ENCODE measurements around the gene DNM1L. TPM values are rescaled to one million over a fixed set of nuclear protein-coding genes. Genes with fewer than 3 reads are reported as not detected.
A peak's percentile ranks its signal among the peaks of the same experiment; 100 is the strongest.

Gene DNM1L
- total RNA-seq, 2 experiments from 2014 or later = 60.7 to 60.9 TPM

DNA sequence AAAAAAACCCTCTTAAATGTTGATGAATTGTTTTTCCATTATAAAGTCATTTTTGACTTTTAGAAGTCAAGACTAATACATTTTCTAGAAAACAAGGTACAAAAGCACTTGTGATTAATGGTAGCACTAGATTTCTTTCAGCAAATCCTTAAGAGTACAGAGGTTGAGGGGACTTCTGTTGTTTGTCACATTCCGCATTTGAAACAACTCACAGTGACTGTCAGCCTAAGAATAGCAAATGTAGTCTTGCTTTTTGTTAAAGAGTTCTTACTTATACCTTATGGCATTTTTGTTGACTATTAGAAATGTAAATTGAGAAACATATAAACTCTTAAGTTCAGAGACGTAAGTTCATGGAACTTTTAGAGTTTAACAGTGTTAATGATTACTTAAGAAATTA lies 60.2 kb downstream of the DNM1L start:
- DNase-seq = no peak
- Mint-ChIP-seq H3K27me3 (no peaks in the 10 kb centered on the region), H3K36me3 (ENCODE audit: low read depth) (peaks cover 42% of the 10 kb centered on the region), H3K4me1 (peaks cover 6% of the 10 kb centered on the region), H3K27ac (no peak overlapping the region), H3K9me3 (no peaks in the 10 kb centered on the region), H3K4me3 (no peak overlapping the region)
- CTCF ChIA-PET = no interaction called here
- POLR2A ChIA-PET = no interaction called here

DNA sequence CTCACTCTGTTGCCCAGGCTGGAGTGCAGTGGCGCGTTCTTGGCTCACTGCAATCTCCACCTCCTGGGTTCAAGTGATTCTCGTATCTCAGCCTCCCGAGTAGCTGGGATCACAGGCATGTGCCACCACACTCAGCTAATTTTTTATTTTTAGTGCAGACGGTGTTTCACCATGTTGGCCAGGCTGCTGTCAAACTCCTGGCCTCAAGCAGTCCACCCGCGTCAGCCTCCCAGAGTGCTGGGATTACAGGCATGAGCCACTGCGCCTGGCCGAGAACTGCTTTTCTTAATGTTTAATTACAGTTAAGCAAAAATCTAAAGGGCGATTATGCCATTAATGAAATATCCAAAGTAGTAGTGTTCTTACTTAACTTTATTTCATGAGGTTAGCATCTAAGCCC lies 63.0 kb downstream of the DNM1L start:
- H3K27me3 Mint-ChIP-seq = no peaks in the 10 kb centered on the region
- H3K27ac Mint-ChIP-seq = no peak overlapping the region
- DNase-seq = no peak
- peaks cover 11% of the 10 kb centered on the region for H3K4me1 Mint-ChIP-seq
- POLR2A ChIA-PET = no interaction called here
- no peak overlapping the region for H3K4me3 Mint-ChIP-seq
- no peaks in the 10 kb centered on the region for H3K9me3 Mint-ChIP-seq
- CTCF ChIA-PET = interaction anchor here (0.6 to 1.4 kb wide), 3 partner anchors 13 to 1988 kb away, joined by 3 to 7 read pairs (median 3); partner anchors contain the start of gene YARS2
- peaks cover 62% of the 10 kb centered on the region for H3K36me3 Mint-ChIP-seq (ENCODE audit: low read depth)

DNA sequence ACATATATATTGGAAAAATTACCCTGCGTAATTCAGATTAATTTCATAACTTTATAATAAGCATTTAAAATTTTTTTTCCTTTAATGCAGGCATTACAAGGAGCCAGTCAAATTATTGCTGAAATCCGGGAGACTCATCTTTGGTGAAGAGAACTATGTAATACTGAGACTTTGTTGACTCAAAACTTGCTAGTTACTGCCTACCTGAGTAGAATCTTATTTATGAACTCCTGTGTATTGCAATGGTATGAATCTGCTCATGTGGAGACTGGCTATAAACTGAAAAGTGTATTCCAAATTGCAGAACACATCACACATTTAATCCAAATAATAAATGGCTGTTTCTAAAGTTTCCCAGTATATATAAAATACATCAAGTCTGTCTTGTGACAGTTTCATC lies 64.2 kb downstream of the DNM1L start:
- H3K27me3 Mint-ChIP-seq = no peaks in the 10 kb centered on the region
- H3K27ac Mint-ChIP-seq = no peak overlapping the region
- CTCF ChIA-PET = interaction anchor here (1.4 to 1.5 kb wide), 2 partner anchors 12 to 14 kb away, joined by 3 to 9 read pairs; partner anchors contain the start of gene YARS2
- POLR2A ChIA-PET = no interaction called here
- peaks cover 9% of the 10 kb centered on the region for H3K4me1 Mint-ChIP-seq
- peaks cover 66% of the 10 kb centered on the region for H3K36me3 Mint-ChIP-seq (ENCODE audit: low read depth)
- no peaks in the 10 kb centered on the region for H3K9me3 Mint-ChIP-seq
- H3K4me3 Mint-ChIP-seq = no peak overlapping the region
- DNase-seq = no peak

DNA sequence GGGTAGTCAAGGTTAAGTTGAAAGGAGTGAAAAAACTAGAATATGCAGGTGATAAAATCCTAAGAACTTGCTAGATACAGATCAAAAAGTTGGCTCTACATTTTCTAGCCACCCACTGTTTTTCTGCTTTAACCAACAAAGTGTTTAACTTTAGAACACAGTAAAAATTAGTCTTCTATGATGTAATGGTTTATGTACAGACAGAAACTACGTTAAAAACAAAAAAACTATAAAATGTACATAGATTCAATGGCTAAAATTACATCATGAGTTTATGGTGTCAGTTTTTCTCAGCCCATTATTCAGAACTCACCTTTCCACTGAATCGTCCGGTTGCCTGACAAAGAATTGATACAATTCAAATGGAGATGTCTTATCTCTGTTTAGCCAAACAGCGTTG lies 74.5 kb downstream of the DNM1L start:
- peaks cover 19% of the 10 kb centered on the region for H3K36me3 Mint-ChIP-seq (ENCODE audit: low read depth)

DNA sequence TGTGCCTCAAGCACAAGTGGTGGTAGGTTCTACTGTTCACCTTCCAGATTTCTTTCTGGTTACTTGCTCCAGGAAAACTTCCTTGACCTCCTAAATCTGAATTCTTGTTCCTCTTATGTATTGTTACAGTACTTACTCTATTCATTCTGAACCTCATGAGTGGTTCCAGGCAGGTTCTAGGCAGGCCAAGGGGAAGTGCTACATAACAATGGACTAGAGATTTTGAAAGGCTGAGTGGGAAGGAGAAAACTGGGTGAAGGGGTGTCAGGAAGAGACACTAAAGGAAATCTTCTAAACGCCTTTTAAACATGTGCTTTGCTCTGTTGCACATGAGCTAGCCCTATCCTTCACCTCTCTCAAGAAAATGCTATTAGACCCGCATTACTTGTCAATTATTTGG lies 75.0 kb downstream of the DNM1L start:
- DNase-seq = no peak
- peaks cover 19% of the 10 kb centered on the region for H3K36me3 Mint-ChIP-seq (ENCODE audit: low read depth)
- H3K4me1 Mint-ChIP-seq = peaks cover 21% of the 10 kb centered on the region
- no peaks in the 10 kb centered on the region for H3K9me3 Mint-ChIP-seq
- peak overlapping the region; percentile 88 for H3K27ac Mint-ChIP-seq
- CTCF ChIA-PET = interaction anchor here (1.2 to 2.5 kb wide), 8 partner anchors 8 to 1101 kb away, joined by 3 to 13 read pairs (median 7); no protein-coding TSS in a partner anchor
- no peaks in the 10 kb centered on the region for H3K27me3 Mint-ChIP-seq
- POLR2A ChIA-PET = interaction anchor here (0.7 kb wide), 1 partner anchor 29 kb away, joined by 3 read pairs; no protein-coding TSS in a partner anchor
- H3K4me3 Mint-ChIP-seq = peak overlapping the region; percentile 92

More for the DNA sequence above, 74.5 kb downstream of the DNM1L start:
- DNase-seq = no peak
- POLR2A ChIA-PET = no interaction called here
- CTCF ChIA-PET = interaction anchor here (2.2 kb wide), 1 partner anchor 11 kb away, joined by 7 read pairs; no protein-coding TSS in a partner anchor
- no peaks in the 10 kb centered on the region for H3K27me3 Mint-ChIP-seq
- H3K4me1 Mint-ChIP-seq = peaks cover 21% of the 10 kb centered on the region
- H3K27ac Mint-ChIP-seq = no peak overlapping the region
- H3K4me3 Mint-ChIP-seq = peak overlapping the region; percentile 92
- no peaks in the 10 kb centered on the region for H3K9me3 Mint-ChIP-seq

DNA sequence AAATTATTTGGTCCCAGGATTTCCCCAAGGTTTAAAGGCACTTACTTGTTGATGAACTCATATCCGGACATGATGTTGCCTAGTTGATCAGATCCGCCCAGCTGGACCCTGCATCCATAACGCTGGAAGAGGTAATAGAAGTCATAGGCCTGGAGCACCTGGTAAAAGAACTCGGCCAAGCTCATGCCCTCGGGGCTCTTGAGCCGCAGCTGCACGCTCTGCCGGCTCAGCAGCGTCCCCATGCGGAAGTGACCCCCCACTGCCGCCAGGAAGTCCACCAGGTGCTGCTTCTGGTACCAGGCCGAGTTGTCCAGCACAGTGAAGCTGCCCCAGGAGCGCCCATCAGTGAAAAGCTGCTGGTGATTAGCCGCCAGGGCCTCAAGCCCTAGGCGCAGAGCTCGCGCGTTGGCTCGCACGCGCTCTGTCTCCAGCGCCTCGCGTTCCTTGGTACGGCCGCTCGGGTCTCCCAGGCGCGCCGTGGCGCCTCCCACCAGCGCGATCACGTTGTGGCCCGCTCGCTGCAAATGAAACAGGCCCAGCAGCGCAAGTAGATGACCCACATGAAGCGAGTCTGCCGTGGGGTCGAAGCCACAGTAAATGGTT lies 76.1 kb downstream of the DNM1L start:
- Mint-ChIP-seq H3K36me3 (ENCODE audit: low read depth) (peaks cover 16% of the 10 kb centered on the region), H3K27ac (peak overlapping the region; percentile 88), H3K27me3 (no peaks in the 10 kb centered on the region), H3K9me3 (no peaks in the 10 kb centered on the region), H3K4me3 (peak overlapping the region; percentile 92), H3K4me1 (peaks cover 21% of the 10 kb centered on the region)
- CTCF ChIA-PET = interaction anchor here (0.6 to 2.5 kb wide), 38 partner anchors 9 to 1267 kb away, joined by 3 to 20 read pairs (median 4); partner anchors contain the start of genes ALG10, BICD1 and DNM1L
- DNase-seq = peak; percentile 66
- POLR2A ChIA-PET = no interaction called here

DNA sequence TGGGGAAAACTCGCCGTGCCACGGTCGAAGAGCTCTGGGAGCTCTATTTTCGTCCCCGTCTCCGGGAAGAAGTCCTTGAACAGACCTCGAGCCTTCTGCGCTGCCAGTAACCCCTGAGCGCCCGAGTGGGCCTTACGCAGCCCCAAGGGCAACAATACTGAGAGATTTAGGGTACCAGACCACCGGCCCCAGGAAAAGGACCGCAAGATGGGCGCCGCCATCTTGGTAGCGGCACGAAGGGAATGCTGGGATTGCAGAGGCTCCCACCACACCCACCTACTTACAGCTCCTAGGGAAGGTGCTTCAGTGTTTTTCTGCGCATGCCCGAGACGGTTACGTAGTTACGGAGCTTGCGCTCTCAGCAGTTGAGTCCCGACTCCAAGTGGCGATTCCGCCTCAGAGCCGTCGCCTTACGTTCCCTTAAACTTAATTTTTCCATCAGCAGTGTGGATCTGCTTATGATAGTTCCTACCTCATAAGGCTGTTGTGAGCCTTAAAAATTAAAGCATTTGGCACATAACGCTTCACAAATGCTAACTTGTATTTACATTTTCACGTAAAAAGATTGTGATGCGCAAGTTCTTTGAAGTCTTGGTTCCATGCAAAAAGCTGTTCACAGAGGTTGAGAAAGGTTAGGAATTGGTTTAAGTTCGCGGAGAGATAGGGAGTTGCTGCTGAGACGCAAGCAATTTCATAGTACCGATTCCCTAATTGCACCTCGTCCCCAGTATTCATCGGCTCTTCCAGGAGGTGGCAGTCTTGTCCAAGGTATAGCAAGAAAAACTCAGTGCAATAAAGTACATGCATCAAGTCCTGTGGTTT lies 76.8 kb downstream of the DNM1L start, which contains the start of gene YARS2:
Gene YARS2 (minus strand): TSS at position 244 of the 822 bp plus-strand sequence. CDS start 23 bp downstream, at position 221.
- CTCF ChIA-PET = interaction anchor here (0.6 to 2.5 kb wide), 39 partner anchors 8 to 1267 kb away, joined by 3 to 20 read pairs (median 3); partner anchors contain the start of genes ALG10, BICD1 and DNM1L
- Mint-ChIP-seq H3K36me3 (ENCODE audit: low read depth) (peaks cover 10% of the 10 kb centered on the region), H3K27me3 (no peaks in the 10 kb centered on the region)

DNA sequence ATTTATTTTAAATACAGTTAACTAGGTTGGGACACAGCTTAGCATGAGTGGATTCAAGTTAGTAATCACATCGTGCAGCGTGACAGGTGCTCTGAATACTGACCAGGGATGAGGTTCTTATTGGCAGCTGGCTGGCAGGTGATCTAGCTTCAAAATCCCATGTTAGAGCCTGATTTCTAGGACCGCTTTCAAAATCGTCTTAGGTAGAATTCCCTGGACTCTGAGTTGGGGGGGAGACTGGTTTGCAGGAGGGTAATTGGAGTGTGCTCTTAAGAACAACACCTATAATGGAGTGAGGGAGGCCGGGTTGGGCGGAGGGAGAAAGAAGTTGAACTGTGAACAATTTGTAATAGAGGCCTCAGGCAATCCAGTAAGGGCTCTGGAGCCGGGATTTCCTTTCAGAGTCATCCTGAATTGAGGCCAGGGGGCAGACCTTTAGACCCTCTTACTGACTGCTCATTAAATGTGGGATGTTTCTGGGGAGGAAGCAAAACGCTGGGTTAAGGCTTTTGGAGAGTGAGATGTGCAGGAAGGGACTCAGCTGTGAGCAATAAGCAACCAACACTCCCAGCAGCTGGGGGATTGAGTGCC lies 77.5 kb downstream of the DNM1L start:
- DNase-seq = no peak
- peaks cover 21% of the 10 kb centered on the region for H3K4me1 Mint-ChIP-seq
- peaks cover 8% of the 10 kb centered on the region for H3K36me3 Mint-ChIP-seq (ENCODE audit: low read depth)
- ChIA-PET POLR2A (interaction anchor here (0.6 kb wide), 1 partner anchor 1430 kb away, joined by 3 read pairs; the partner anchor contains the start of gene SINHCAF), CTCF (interaction anchor here (0.6 to 2.5 kb wide), 16 partner anchors 13 to 1266 kb away, joined by 3 to 20 read pairs (median 3); partner anchors contain the start of gene ALG10)
- H3K9me3 Mint-ChIP-seq = no peaks in the 10 kb centered on the region
- no peaks in the 10 kb centered on the region for H3K27me3 Mint-ChIP-seq
- H3K4me3 Mint-ChIP-seq = peak overlapping the region; percentile 92
- H3K27ac Mint-ChIP-seq = peak overlapping the region; percentile 88

More for the DNA sequence above, 76.8 kb downstream of the DNM1L start, which contains the start of gene YARS2:
- Mint-ChIP-seq H3K9me3 (no peaks in the 10 kb centered on the region), H3K4me1 (peaks cover 21% of the 10 kb centered on the region), H3K4me3 (peak within 1 kb of the TSS; percentile 92), H3K27ac (peak within 1 kb of the TSS; percentile 88)
- peak; percentile 92 for DNase-seq
- POLR2A ChIA-PET = interaction anchor here (0.6 kb wide), 1 partner anchor 1430 kb away, joined by 3 read pairs; the partner anchor contains the start of gene SINHCAF

DNA sequence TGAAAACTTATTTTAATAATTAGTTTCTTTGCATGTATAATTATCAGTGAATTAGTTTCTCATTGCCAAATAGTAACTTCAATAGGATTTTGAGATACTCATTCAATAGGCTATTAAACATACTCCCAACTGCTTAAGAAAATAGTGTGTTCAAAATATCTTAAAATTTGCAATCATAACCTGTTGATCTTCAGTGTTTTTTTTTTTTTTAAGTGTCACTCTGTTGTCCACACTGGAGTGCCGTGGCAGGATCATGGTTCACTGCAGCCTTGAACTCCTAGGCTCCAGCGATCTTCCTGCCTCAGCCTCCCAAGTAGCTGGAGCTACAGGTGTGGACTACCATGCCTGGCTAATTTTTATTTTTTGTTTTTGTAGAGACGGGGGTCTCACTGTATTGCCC lies 78.1 kb downstream of the DNM1L start:
- CTCF ChIA-PET = interaction anchor here (1.0 to 1.1 kb wide), 2 partner anchors 14 to 97 kb away, joined by 3 read pairs; no protein-coding TSS in a partner anchor
- H3K9me3 Mint-ChIP-seq = no peaks in the 10 kb centered on the region
- peaks cover 8% of the 10 kb centered on the region for H3K36me3 Mint-ChIP-seq (ENCODE audit: low read depth)
- peaks cover 21% of the 10 kb centered on the region for H3K4me1 Mint-ChIP-seq
- POLR2A ChIA-PET = no interaction called here
- no peak overlapping the region for H3K4me3 Mint-ChIP-seq
- no peak for DNase-seq
- H3K27ac Mint-ChIP-seq = no peak overlapping the region
- H3K27me3 Mint-ChIP-seq = no peaks in the 10 kb centered on the region

DNA sequence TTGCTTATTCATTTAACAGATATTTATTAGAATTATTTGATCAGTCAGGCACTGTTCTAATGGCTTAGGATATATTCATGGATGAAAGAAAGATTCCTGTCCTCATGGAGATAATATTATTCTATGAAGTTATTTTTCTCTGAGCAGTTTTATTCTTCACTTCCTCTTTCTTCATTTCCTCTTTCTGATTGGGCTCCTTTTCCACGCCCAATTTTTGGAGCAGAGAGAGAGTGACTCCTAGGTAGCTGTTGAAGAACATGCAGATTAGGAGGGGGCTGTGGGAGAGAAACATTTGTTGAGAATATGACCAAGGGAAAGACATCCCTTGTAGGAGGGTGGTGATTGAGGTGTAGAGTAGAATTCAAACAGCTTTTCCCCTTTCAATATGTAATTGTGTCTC lies 82.6 kb downstream of the DNM1L start:
- CTCF ChIA-PET = no interaction called here
- Mint-ChIP-seq H3K4me3 (no peak overlapping the region), H3K36me3 (ENCODE audit: low read depth) (no peaks in the 10 kb centered on the region), H3K9me3 (no peaks in the 10 kb centered on the region), H3K27ac (no peak overlapping the region), H3K27me3 (no peaks in the 10 kb centered on the region), H3K4me1 (no peaks in the 10 kb centered on the region)
- POLR2A ChIA-PET = no interaction called here
- DNase-seq = no peak

DNA sequence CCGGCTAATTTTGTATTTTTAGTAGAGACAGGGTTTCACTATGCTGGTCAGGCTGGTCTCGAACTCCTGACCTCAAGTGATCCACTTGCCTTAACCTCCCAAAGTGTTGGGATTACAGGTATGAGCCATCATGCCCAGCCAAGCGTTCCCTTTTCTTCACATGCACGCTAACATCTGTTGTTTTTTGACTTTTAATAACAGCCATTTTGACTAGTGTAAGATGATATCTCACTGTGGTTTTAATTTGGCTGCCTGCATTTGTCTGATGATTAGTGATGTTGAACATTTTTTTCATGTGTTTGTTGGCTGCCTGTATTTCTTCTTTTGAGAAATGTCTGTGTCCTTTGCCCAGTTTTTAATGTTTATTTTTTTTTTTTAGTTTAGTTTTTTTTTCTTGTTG lies 86.8 kb downstream of the DNM1L start:
- Mint-ChIP-seq H3K27me3 (peaks cover 7% of the 10 kb centered on the region), H3K4me1 (no peaks in the 10 kb centered on the region), H3K9me3 (no peaks in the 10 kb centered on the region), H3K4me3 (no peak overlapping the region), H3K36me3 (ENCODE audit: low read depth) (no peaks in the 10 kb centered on the region), H3K27ac (no peak overlapping the region)
- CTCF ChIA-PET = interaction anchor here (1.7 kb wide), 1 partner anchor 10 kb away, joined by 5 read pairs; the partner anchor contains the start of gene YARS2
- POLR2A ChIA-PET = no interaction called here
- DNase-seq = no peak

DNA sequence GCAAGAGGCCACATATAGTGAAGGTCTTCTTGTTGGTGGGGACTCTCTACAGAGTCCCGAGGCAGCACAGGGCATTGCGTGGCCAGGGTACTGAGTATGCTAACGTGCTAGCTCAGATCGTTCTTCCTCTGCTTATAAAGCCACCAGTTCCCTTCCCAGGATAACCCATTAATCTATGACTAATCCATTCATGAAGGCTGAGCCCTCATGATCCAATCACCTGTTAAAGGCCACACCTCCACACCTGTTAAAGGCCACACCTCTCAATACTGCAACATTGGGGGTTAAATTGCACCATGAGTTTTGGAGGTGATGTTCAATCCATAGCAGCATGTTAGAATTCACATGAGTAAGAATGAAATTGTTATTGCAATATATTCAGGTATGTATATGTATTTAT lies 89.4 kb downstream of the DNM1L start:
- Mint-ChIP-seq H3K9me3 (no peaks in the 10 kb centered on the region), H3K27ac (no peak overlapping the region), H3K4me3 (no peak overlapping the region), H3K36me3 (ENCODE audit: low read depth) (no peaks in the 10 kb centered on the region), H3K4me1 (no peaks in the 10 kb centered on the region), H3K27me3 (peaks cover 7% of the 10 kb centered on the region)
- ChIA-PET CTCF (interaction anchor here (1.5 kb wide), 1 partner anchor 13 kb away, joined by 6 read pairs; the partner anchor contains the start of gene YARS2), POLR2A (no interaction called here)
- no peak for DNase-seq

Measured in activated CD4-positive, alpha-beta T cell treated with anti-CD3 and anti-CD28 coated beads, Interleukin-2, amount 10 ng/mL, durations not matched to agents 7 days and 5 days (primary cell).